ENCODE data around the gene CD109. TPM values are rescaled to one million over a fixed set of nuclear protein-coding genes. Genes with fewer than 3 reads are reported as not detected.
A peak's percentile ranks its signal among the peaks of the same experiment; 100 is the strongest.
"Not testable (repeated sequence)": the region's sequence is repeated elsewhere in the genome, so short reads cannot be mapped to it uniquely, and the experiment has no call there.

CD109 gene
- total RNA-seq, result 22.1 TPM

DNA sequence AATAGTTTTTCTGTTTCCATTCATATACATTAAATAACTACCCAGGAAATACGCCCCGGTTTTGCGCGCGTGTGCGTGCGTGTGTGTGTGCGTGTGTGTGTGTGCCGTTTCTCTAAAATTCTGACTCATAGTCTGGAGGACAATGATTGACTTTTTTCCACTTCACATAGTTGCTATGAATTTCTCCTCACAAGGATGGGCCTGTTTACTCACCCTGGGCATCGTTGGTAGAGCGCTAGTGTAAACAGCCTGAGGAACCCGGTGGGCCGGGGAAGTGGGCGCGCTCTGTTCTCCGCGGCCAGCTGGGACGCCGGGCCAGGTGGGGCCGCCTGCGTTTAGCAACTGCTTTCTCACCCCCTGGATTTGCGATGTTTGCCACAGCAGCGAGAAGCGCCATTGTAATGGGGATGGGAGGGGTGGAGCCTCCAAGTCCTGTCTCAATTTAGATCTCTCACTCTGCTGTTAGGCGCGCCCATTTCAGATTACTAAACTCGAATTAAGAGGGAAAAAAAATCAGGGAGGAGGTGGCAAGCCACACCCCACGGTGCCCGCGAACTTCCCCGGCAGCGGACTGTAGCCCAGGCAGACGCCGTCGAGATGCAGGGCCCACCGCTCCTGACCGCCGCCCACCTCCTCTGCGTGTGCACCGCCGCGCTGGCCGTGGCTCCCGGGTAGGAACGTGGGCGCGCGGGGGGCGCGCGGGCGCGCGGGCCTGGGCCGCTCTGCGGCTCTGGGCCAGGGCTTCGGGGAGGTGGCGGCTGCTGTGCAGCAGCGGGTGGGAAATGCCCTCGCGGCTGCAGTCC is at the start of gene CD109:
TSS of gene CD109 (plus strand) at position 585 of the 803 bp plus-strand sequence. CDS start at position 598, 13 bp downstream.
- peak in 2 of 3 donors; percentile 89 to 93 for DNase-seq (ENCODE audit: low read depth in 2 of 3, low spot score in 2 of 3)

DNA sequence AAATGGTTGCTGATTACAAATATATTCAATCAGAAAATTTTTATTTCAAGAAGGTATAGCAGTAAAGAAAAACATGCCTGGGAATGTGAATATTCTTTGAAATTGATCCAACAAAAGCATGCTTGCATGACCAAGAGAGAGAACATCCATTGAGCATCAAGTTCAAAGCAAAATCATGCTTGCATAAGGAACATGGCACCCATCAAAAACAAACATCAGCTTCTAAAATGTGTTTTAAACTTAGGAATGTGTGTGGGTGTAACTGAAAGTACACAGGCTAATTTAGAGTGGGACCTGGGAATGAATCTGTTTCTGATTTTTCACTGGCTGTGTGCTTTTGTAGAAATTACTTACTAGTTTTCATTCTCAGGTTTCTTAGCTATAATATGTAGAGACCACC is 47.8 kb upstream of the CD109 start:
- DNase-seq (ENCODE audit: low read depth in 2 of 3, low spot score in 2 of 3), result no peak

- DNase-seq (ENCODE audit: low read depth in 2 of 3, low spot score in 2 of 3), result no peak
These were observed 46.2 kb upstream of the CD109 start for GRCh38 chr6:73649783-73650182.

DNA sequence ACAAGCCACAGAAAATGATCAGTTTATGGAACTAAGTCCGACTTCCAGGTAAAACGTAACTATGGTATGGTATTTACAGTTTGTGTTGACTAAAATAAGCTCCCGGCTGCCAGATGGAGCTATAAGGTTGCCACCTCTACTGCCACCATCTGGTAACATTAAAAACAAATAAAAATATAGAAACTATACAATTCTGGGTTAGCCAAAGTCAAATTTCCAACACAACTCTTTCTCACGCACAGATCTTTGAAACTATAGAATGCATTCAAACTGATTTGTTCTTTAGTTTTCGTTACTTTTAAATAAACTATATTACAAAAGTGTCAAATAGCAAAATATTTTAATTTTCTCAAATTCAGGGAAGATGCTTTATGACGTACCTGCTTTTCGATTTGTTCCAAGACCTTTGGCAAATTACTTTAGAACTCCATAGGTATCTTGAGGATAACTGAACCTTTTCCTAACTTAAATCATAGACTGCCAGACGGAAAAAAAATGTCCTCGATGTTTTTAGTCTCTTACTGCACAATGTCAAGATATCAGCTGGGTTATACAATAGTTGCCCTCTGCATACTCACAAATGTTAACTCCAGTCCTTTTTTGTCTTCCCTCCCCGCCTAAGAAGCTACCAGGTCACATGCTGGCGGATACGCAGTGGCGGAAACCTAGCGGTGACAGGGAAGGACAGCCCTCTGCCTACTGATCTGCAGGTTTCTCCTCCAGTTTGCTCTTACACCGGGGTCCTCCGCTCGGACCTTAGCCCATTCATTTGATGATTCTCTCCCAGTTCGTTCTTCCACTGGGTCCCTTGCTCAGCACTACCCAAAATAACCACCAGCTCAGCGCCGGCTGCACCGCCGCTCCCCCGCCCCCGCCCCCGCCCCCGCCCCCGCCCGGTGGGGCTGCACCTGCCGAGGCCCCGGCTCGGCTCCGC is 43.1 kb upstream of the CD109 start:
- DNase-seq (ENCODE audit: low read depth in 2 of 3, low spot score in 2 of 3), result peak; percentile 42 to 78 (median 68)

- DNase-seq (ENCODE audit: low read depth in 2 of 3, low spot score in 2 of 3), result peak; percentile 77 to 94 (median 92)
These were observed 42.2 kb upstream of the CD109 start, which contains the start of gene SLC17A5 for GRCh38 chr6:73653571-73654424. SLC17A5 (minus strand) TSS chr6:73653992; CDS start chr6:73653886, 106 bp downstream.

GRCh38 chr6:73655341-73655917 is 40.6 kb upstream of the CD109 start:
- no peak for DNase-seq (ENCODE audit: low read depth in 2 of 3, low spot score in 2 of 3)

DNA sequence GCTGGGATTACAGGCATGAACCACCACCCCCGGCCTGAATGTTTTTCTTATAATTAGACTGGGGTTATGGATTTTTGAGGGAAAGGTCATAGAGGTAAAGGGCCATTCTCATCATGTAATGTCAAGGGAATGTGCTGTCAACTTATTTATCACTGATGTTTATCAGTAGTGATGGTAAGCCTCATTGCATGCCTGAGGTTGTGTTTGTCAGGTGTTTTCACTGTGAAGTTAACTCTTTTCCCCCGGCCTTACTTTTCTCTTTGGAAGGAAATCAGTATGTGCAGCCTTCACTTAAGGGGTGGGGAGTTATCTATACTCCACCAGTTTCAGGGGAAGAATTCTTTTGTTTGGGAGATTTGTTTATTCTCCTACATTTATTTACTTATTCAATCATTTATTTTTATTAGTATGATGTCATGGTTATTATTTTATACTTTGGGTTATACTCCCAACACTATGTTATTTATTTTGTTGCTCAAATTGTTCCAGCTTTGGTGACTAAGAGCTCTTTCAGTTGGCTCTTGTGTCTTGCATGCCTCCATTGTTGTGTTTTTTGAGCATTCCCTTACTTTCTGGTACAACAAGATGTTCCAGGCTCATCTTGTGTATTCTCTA is 39.4 kb upstream of the CD109 start:
- DNase-seq (ENCODE audit: low read depth in 2 of 3, low spot score in 2 of 3), result no peak

DNA sequence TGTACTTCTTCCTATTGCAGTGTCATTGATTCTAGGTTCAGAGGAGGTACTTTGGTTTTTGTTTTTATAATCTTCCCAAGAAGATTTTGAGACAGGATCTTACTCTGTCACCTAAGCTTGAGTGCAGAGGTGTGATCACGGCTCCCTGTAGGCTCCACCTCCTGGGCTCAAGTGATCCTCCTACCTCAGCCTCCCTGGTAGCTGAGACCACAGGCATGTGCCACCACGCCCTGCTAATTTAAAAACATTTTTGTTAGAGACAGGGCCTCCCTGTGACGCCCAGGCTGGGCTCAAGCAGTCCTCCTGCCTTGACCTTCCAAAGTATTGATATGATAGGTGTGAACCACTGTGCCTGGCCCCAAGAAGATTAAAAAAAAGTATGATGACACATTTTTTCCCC is 38.8 kb upstream of the CD109 start:
- DNase-seq (ENCODE audit: low read depth in 2 of 3, low spot score in 2 of 3), result no peak

- DNase-seq (ENCODE audit: low read depth in 2 of 3, low spot score in 2 of 3), result no peak
These were observed 31.3 kb upstream of the CD109 start for GRCh38 chr6:73664701-73665100.

DNA sequence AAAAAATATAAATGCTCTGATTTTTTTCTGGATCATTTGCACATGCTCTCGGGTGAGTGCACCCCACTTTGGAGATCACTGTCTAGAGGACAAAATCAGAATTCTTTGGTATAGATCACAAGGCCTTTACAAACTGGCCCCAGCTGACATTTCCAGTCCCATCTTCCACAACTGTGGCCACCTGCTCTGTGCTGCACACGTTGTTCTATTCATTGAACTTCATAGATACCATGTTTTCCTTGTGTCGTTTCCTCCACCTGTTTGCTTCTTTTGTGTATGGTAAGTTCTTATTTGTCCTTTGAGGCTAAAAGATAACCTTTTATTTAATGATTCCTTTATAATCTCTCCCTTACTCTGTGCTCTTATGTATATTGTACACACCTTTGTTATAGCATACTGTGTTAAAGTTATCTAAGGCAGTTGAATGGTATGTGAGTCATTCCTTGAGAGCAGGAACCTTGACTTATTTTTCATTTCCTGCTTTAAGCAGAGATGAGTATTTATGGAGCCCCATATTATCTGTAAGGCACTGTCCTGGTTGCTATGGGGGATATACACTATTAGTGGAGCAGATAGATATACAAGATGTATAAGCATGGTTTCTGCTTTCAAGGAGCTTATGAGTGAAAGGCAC is 30.2 kb upstream of the CD109 start:
- DNase-seq (ENCODE audit: low read depth in 2 of 3, low spot score in 2 of 3), result no peak

- no peak for DNase-seq (ENCODE audit: low read depth in 2 of 3, low spot score in 2 of 3)
These were observed 29.6 kb upstream of the CD109 start for GRCh38 chr6:73666393-73666792.

- DNase-seq (ENCODE audit: low read depth in 2 of 3, low spot score in 2 of 3), result no peak
These were observed 28.2 kb upstream of the CD109 start for GRCh38 chr6:73667798-73668197.

GRCh38 chr6:73669005-73669404 is 27.0 kb upstream of the CD109 start:
- DNase-seq (ENCODE audit: low read depth in 2 of 3, low spot score in 2 of 3), result no peak

DNA sequence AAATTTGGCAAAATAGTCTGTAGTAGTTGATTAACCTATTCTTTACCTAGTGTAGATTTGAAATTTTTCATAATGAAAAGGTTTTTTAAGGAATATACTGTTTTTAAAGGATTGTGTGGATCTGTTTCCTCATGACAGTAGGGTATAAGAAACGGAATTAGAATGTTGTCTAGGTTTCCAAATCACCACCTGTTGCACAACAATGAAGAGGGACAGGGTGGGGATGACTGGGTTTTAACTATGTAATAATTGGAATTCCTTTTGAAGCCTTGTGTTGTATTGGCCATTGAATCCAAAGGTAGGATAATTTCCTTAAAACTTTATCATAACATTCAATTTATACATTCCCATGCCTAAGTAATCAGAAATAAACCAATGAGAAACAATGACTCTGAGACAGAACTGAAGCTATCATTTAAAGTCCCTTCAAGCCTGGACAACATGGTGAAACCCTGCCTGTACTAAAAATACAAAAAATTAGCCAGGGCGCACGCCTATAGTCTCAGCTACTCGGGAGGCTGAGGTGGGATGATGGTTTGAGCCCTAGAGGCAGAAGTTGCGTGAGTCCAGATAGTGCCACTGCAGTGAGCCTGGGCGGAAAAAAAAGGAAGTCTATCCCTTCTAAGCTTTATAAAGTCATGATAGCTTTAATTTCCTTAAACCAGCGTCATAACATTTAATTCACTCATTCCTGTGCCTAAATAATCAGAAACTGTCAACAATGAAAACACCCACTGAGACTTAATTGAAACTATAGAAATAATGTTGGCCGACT is 23.9 kb upstream of the CD109 start:
- peak in 1 of 3 donors; percentile 33 for DNase-seq (ENCODE audit: low read depth in 2 of 3, low spot score in 2 of 3)

DNA sequence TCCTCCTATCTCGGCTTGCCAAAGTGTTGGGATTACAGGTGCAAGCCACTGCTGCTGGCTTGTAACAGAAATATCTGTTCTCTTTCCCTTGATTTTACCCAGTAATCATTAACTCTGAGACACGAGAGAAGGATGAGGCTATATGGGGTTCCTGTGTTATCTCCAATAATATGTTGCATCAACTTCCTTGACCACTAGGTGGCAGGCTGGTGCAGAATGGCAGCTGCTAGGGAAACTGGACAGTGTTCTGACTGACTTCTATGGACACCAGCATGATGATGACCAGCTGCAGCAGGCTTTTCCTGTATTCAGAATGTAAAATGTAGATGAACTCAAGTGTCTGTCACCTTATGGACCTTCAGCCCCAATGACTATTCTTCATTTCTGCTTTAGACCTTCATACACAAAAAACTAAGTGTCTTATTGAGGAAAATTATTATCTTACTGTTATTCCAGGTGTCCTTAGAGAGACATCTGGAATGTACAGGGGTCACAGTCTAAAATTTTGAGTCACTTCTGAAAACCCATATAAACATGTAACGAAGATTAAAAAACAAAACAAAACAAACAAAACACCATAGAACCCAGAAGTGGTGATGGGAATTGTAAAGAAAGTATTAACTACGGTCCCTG is 20.4 kb upstream of the CD109 start:
- peak in 2 of 3 donors; percentile 56 to 82 for DNase-seq (ENCODE audit: low read depth in 2 of 3, low spot score in 2 of 3)

- no peak for DNase-seq (ENCODE audit: low read depth in 2 of 3, low spot score in 2 of 3)
These were observed 17.0 kb upstream of the CD109 start for GRCh38 chr6:73679009-73679408.

DNA sequence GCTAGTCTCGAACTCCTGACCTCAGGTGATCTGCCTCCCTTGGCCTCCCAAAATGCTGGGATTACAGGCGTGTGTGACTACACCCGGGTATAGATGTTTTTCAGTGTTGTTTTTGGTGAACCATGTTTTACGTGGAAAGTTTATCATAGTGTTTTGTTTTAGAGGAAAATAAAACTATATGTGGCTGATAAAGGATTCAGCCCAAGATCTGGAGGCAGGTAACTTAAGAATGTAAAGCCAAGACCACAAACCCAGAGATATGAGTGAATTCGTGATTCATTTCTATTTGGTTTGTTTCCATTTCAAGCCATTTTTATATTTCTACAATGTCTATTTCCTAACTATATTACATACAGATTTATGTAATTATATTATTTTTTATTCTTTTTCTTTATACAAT is 16.2 kb upstream of the CD109 start:
- DNase-seq (ENCODE audit: low read depth in 2 of 3, low spot score in 2 of 3), result not testable (repeated sequence)
